IPS-18c (cell line): ENCODE data around the gene GSTM2.
"Not testable (repeated sequence)": the region's sequence is repeated elsewhere in the genome, so short reads cannot be mapped to it uniquely, and the experiment has no call there.

ENCODE experiments used
- H3K4me3 ChIP-seq: 2 replicates; pipeline ENCODE4 v1.7.0; 2013; ENCODE audit warnings: low read depth, mild to moderate bottlenecking, low read length, moderate library complexity; ENCODE audit not compliant: insufficient read depth
- H3K9me3 ChIP-seq: one replicate; pipeline ENCODE4 v1.6.1; 2013; ENCODE audit warnings: mild to moderate bottlenecking, low read length, moderate library complexity; ENCODE audit not compliant: control insufficient read depth, insufficient read depth

The GSTM2 gene

GRCh38 chr1:109689844-109690405 lies 22.1 kb downstream of the GSTM2 start:
- Histone ChIP-seq H3K9me3 (no peaks in the 10 kb centered on the region), H3K4me3 (no peak overlapping the region)

- H3K9me3 ChIP-seq, result no peaks in the 10 kb centered on the region
Observed at GRCh38 chr1:109691759-109692158, 23.9 kb downstream of the GSTM2 start.

DNA sequence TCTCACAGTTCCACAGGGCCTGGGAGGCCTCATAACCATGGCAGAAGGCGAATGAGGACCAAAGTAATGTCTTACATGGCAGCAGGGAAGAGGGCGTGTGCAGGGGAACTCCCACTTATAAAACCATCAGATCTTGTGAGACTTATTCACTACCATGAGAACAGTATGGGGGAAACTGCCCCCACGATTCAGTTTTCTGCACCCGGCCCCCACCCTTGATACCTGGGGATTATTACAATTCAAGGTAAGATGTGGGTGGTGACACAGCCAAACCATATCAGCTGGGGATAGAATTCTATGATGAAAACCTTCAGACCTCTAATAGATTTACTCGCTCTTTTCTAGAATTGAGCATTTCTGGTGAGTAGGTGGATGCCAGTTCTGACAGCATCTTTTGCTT lies 26.5 kb downstream of the GSTM2 start:
- H3K9me3 ChIP-seq, H3K4me3 ChIP-seq: not testable (repeated sequence)

More at GRCh38 chr1:109691759-109692158, 23.9 kb downstream of the GSTM2 start:
- no peak overlapping the region for H3K4me3 ChIP-seq

GRCh38 chr1:109695138-109695537 lies 27.3 kb downstream of the GSTM2 start:
- H3K9me3 ChIP-seq, H3K4me3 ChIP-seq: not testable (repeated sequence)

DNA sequence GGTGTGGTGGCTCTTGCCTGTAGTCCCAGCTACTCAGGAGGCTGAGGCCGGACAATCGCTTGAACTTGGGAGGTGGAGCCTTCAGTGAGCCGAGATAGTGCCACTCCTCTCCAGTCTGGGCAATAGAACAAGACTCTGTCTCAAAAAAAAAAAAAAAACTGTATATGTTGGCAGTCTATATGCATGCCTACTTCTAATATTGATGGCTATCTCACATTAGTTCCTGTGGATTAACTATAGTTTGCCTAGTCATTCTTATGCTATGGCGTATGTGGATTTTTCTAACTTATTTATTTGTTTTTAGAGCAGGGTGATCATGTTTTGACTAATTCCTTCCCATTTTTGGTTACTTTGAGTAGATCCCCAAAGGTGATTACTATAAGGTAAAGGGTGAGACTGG lies 29.2 kb downstream of the GSTM2 start:
- Histone ChIP-seq H3K9me3 (peaks cover 2% of the 10 kb centered on the region), H3K4me3 (no peak overlapping the region)

GRCh38 chr1:109697861-109698260 lies 30.0 kb downstream of the GSTM2 start:
- H3K9me3 ChIP-seq, H3K4me3 ChIP-seq: not testable (repeated sequence)

DNA sequence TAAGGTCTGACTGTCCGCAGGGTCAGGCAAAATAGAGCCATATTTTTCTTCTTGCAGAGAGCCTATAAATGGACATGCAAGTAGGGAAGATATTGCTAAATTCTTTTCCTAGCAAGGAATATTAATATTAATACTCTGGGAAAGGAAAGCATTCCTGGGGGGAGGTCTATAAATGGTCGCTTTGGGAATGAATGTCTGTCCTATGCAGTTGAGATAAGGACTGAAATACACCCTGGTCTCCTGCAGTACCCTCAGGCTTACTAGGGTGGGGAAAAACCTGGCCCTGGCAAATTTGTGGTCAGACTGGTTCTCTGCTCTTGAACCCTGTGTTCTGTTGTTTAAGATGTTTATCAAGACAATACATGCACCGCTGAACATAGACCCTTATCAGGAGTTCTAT lies 35.1 kb downstream of the GSTM2 start:
- H3K4me3 ChIP-seq, H3K9me3 ChIP-seq: not testable (repeated sequence)

- Histone ChIP-seq H3K9me3 (peaks cover 3% of the 10 kb centered on the region), H3K4me3 (no peak overlapping the region)
Observed at GRCh38 chr1:109704173-109704572, 36.3 kb downstream of the GSTM2 start.

DNA sequence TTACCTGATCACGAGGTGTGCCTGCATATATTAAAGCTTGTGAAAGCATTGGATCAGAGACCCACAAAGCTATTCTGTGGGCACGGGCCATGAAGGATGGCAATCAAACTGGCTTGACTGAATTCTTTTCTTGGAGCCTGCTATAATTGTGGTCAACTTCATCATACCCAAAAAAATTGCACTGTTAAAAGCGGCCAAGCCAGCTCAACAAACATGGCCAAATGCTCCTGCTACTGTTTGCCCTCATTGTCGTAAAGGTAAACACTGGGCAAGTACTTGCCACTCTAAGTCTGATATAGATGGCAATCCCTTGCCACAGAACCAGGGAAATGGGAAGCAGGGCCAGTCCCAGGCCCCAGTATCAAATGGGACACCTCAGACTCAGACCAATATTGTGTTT lies 37.6 kb downstream of the GSTM2 start:
- no peak overlapping the region for H3K4me3 ChIP-seq
- peaks cover 5% of the 10 kb centered on the region for H3K9me3 ChIP-seq

DNA sequence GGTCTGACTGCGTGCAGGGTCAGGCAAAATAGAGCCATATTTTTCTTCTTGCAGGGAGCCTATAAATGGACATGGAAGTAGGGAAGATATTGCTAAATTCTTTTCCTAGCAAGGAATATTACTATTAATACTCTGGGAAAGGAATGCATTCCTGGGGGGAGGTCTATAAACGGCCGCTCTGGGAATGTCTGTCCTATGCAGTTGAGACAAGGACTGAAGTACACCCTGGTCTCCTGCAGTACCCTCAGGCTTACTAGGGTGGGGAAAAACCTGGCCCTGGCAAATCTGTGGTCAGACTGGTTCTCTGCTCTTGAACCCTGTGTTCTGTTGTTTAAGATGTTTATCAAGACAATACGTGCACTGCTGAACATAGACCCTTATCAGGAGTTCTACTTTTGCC lies 41.1 kb downstream of the GSTM2 start:
- H3K4me3 ChIP-seq, H3K9me3 ChIP-seq: not testable (repeated sequence)

DNA sequence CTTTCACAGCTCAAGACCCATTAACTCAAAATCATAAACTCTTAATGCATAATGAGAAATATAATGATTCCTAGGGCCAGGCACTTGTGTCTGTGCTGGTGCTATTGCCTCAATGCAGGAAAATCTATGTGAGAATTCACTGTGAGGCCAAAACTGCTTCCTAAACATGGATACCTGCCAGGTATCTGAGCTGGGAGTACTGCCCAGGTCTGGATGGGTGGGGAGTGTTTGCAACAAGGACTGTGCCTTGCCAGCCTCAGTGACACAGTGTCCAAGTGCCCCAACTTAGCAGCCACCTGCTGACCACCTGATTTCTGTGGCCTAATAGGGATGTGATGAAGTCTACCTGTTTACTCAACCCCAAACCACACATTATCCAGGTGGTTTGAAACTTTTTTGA lies 42.0 kb downstream of the GSTM2 start:
- H3K9me3 ChIP-seq, result not testable (repeated sequence)

DNA sequence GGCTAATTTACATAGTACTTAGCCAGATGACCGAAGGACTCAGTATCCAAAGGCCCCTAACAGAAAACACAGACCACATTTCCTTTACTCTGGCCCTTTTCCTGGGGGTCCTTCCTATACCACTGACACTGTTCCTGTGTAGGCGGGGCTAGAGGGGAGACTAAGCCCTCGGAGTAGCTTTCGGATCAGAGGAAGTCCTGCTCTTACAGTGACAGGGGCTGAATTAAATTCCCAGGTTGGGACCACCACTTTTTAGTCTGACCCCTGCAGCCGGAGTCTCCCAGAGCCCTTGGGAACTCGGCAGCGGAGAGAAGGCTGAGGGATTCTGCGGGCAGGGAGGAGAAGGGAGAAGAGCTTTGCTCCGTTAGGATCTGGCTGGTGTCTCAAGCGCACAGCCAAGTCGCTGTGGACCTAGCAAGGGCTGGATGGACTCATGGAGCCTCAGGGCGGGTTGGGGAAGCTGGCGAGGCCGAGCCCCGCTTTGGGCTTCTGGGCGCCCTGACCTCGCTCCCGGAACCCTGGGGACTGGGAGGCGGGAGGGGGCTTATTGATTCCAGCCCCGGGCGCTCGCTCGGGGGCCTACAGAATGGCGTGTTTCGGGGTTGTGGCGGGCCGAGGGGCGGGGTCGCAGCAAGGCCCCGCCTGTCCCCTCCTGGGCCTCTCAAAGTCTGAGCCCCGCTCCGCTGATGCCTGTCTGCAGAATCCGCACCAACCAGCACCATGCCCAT lies 43.9 kb downstream of the GSTM2 start, which contains the start of gene GSTM5:
Gene GSTM5 (plus strand): TSS at position 659 of the 728 bp plus-strand sequence. CDS start 62 bp downstream, at position 721.
- H3K4me3 ChIP-seq, result not testable (repeated sequence)

More for the DNA sequence above, 42.0 kb downstream of the GSTM2 start:
- not testable (repeated sequence) for H3K4me3 ChIP-seq

GRCh38 chr1:109712321-109712864 lies 44.5 kb downstream of the GSTM2 start:
- Histone ChIP-seq H3K4me3 (no peak overlapping the region), H3K9me3 (peaks cover 9% of the 10 kb centered on the region)

More for the DNA sequence above, 43.9 kb downstream of the GSTM2 start, which contains the start of gene GSTM5:
- H3K9me3 ChIP-seq, result not testable (repeated sequence)

- H3K9me3 ChIP-seq, result peaks cover 9% of the 10 kb centered on the region
- no peak overlapping the region for H3K4me3 ChIP-seq
Observed at GRCh38 chr1:109713636-109714035, 45.8 kb downstream of the GSTM2 start.

DNA sequence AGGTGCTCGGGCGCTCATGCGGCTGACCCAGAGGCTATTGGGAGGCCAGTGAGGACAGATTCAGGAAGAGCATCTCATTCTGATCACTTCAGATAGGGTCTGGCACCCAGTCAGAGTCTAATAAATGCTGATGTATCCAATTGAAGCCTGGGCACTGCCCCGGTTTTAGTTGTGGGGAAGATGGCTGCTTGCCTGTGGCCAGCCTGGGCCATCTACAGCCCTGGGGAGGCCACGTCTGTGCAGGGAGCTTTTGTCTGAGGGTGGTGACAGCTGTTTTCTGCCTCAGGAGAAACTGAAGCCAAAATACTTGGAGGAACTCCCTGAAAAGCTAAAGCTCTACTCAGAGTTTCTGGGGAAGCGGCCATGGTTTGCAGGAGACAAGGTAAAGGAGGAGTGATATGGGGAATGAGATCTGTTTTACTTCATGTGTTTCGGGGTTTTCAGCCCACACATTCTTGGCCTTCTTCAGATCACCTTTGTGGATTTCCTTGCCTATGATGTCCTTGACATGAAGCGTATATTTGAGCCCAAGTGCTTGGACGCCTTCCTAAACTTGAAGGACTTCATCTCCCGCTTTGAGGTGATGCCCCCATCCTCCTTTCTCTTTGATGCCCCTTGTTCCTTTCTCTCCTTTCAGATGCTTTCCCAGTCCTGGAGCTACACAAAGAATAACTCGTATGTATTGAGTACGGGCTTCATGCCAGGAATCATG lies 47.0 kb downstream of the GSTM2 start:
- Histone ChIP-seq H3K9me3 (peaks cover 4% of the 10 kb centered on the region), H3K4me3 (no peak overlapping the region)

GRCh38 chr1:109716121-109716520 lies 48.3 kb downstream of the GSTM2 start:
- no peak overlapping the region for H3K4me3 ChIP-seq
- H3K9me3 ChIP-seq, result peaks cover 4% of the 10 kb centered on the region

DNA sequence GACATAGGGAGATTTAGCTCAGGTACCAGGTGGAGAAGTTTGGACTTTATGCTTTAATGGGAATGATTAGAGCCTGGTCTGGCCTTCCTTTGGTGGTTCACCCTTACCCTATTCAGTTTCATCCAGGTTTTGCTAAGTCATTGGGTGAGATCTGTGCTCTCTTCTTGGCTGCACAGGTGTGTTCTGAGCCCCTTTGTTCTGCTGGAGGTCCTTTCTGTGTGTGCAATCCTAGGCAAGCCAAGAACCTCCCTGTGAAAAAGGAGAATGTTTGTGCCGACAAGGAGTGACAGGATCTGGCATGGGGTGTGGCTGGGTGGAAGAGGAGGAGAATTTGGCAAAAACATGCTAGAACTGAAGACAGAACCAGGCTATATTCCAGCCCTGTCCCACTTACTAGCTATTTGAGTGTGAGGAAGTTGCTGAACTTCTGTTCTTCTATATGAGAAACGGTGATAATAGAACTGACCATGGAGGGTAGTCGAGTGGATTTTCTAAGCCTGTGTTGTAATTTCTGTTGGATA lies 48.8 kb downstream of the GSTM2 start:
- Histone ChIP-seq H3K4me3 (no peak overlapping the region), H3K9me3 (peaks cover 4% of the 10 kb centered on the region)

- Histone ChIP-seq H3K4me3 (no peak overlapping the region), H3K9me3 (no peaks in the 10 kb centered on the region)
Observed at GRCh38 chr1:109717729-109718128, 49.9 kb downstream of the GSTM2 start.
